Stimulated activated CD8-positive, alpha-beta memory T cell treated with anti-CD3 and anti-CD28 coated beads, Interleukin-7, amount 100 ng/mL, for 4 hours (primary cell): ENCODE data around the gene TBX3.

ENCODE experiments used
- DNase-seq, 2 donors: peaks; one replicate each; pipeline ENCODE4 v3.0.0-alpha.2; 2020; ENCODE audit warnings: low read depth in 2 of 2

TBX3 gene

DNA sequence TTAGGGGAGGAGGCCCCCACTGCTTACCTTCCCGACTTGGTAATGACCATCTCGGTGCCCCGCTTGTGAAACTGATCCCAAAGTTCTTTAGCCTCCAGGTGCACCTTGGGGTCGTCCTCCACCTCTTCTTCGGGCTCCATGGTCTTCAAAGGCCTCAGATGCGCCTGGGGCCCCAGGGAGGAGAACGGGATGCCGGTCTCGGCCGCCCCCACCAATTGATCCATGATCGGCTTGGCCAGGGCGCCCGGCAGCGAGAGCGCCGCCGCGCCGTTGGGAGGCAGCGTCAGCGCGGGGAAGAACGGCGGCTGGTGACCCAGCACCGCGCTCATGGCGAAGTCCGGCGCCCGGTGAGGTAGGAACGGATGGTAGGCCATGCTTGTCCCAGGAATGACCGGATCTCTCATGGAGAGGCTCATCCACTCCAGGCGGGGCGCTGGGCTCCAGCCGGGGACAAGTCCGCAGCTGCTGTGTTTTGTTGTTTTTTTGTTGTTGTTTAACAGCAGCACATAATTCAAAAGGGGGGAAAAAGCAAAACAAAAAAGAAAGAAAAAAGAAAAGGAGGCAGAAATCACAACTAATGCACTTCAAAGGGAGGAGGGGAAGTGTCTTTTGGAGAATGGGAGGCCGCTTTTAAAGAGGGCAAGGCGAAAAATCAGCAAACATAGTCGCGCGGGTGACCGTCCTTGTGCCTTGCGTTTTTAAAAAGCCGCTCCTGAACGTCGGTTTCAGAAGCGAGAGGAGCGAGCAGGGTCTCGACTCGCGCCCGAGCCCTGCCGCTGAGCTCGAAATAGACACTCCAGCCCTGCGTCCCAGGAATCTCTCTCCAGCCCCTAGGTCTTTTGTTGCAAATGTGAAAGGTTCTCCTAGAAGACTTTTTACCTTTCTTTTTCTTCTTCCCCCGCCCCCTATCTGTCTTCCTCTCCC lies 928 bp downstream of the TBX3 start:
- DNase-seq: no peak

DNA sequence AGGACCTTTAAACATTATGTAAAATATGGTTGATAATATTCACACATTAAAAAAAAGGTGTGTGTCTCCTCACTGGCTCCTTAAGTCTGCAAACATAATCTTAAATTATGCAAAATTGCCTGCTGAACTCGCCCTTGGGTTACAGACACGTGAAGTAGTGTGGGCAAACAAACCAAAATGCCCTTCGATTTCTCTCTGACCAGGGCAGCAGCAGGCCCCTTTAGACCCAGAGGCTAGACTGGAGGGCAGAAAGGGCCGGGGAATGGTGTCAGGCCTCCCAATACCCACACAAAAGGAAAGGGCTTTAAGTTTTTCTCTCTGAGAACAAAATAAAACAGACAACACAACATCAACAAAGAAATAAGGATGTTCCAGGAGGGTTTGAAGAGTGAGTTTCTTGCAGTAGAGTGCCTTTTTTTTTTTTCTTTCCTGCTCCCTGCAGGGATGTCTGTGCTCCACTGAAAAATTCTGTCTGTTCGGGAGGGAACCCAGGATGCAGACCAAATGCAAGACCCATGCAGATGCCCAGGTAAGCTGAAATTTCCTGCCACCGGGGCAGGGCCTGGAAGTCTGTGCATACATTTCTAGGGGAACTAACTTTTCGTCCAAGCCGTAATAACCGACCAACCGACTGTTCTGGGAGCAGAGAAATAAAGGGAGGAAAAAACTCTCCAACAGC lies 1.7 kb downstream of the TBX3 start:
- no peak for DNase-seq

DNA sequence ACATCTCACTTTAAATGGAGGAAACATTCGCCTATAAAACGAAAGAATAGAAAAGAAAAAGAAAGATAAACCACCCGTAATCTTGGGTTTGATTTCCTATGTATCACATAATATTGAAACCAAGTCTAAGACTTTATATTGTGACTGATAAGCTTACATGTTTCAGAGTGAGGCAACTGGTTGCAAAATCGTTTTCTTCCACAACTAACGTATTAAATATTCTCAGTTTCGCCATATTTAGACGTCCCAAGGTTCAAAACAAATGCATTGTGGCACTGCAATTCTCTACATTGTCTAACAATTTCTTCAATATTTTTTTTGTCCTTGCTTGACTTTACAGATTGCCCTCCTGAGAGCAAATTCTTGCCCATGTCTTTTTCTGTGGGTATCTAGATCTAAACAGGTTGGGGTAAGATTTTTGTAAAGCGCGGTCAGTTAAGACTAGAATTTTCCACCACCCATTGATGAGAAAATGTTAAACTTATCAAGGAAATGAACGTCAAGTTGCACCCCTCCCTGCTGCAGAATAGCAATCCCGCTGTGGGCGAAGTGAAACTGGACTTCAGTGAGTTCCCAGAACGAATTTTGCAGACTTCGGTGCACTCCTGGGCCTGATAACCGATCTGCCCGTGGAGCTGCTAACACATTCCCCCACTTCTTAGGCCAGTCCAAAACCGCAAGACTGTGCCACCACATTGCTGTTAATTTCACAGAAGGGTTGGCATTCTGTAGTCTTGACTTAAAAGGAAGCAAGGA lies 2.7 kb downstream of the TBX3 start:
- no peak for DNase-seq

DNA sequence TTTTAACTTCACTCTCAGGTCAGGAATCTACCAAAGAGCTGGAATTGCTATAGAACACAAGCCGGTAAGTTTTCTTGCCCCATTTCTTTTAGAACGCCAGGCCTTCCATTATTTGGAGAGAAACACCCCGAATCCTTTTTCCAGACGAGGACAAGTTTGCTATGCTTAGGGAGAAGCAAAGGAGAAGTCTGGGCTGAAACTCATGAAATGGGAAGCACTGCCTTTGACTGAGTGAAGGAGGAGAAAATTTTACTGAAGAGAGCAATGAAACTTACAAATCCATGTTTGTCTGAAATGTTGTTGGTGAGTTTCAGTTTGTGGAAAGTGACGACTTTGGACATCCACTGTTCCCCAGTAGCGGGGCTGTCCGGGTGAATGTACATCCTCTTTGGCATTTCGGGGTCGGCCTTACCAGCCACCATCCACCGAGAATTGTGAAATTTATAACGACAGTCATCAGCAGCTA lies 3.3 kb downstream of the TBX3 start:
- no peak for DNase-seq

DNA sequence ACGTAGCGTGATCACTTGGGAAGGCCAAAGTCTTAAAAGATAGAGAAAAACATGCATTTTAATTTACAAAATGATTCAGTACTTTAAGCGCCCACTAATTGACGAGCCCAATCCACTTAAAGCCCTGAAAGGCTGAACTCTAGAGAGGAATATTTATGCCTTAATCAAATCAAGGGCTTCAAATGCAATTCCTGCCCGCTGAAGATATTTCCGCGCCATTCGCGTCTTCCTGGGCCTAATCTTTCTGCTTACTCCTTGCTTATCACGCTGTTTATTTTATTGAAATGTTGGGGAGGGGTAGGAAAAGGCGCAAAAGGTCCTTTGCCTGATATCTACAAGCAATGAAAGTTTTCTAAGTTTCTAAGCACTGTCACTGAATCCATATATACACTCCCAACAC lies 4.0 kb downstream of the TBX3 start:
- DNase-seq: no peak

DNA sequence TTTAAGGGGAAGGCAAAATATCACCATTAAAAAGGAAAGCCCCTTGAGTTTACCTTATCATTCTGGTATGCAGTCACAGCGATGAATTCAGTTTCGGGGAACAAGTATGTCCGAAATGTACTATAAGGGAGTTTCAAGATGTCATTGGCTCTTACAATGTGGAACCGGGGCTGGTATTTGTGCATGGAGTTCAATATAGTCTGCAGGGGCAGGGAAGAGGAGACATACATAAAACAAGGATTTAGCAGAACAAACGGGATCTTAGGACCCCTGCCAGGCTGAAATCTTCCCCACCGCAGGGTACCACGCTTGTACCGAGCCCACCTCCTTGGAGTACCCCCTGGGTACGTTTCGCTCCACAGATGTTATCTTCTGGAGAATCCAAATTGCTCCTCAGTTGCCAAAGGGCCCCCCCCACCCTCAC lies 4.5 kb downstream of the TBX3 start:
- DNase-seq: no peak

DNA sequence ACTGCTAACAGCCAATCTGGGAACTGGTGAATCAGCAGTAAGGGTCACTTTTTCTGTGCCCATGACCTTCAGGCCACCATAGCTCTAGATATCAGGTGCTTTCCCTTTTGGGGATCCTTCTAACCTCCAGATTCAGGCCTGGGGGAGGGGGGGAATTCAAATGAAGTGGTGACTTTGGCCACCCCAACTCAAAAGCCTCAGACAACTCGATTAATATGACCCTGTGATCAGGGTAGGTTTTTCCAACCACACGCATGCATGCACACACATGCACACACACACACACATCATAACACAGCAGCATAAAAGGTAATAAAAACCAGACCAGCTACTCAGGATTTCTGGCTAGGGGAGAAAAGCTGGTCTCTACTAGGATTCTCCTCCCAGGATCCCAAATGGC lies 5.3 kb downstream of the TBX3 start:
- DNase-seq: no peak

DNA sequence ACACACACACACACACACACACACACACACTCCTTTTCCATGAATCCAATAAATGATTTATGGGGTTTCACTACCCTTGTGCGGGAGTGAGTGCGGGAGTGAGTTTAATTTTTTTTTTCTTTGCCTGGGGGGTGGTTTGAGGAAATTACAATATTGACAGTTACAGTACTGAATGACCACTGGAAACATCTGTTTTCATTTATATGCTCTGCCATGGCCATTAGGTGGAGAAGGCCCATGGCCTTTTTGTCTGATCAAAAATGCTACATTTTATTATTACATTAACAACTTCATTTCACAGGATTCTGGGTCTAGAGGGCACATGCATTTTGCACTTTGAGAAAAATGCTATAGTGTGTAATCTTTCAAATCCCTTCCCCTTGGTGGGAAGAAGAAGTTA lies 5.9 kb downstream of the TBX3 start:
- no peak for DNase-seq

DNA sequence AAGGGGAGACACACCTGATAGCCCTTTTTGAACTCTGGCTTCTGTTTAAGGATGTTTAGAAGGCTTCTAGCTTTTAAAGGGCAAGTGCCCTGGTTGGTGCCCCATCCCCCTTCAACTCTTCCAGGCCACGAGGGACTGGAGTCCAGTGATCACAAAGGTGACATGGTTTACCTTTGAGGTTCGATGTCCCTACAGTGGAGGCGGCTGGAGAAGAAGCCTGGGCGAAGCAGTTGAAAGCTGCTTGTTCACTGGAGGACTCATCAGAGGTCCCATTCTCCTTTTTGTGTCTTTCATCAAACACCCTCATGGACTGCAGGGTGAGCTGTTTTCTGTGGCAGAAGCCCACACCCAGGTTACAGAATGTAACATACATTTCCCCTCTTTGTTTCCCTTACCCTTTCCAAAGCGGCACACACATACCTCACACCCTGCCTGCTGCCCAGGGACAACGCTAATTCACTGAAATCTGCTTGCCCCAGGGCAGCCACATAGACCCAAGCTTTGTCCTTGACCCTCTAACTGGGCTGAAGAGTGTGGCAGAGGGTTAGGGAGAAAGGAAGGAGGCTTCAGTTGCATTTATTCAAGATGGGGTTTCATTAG lies 7.7 kb downstream of the TBX3 start:
- no peak for DNase-seq

DNA sequence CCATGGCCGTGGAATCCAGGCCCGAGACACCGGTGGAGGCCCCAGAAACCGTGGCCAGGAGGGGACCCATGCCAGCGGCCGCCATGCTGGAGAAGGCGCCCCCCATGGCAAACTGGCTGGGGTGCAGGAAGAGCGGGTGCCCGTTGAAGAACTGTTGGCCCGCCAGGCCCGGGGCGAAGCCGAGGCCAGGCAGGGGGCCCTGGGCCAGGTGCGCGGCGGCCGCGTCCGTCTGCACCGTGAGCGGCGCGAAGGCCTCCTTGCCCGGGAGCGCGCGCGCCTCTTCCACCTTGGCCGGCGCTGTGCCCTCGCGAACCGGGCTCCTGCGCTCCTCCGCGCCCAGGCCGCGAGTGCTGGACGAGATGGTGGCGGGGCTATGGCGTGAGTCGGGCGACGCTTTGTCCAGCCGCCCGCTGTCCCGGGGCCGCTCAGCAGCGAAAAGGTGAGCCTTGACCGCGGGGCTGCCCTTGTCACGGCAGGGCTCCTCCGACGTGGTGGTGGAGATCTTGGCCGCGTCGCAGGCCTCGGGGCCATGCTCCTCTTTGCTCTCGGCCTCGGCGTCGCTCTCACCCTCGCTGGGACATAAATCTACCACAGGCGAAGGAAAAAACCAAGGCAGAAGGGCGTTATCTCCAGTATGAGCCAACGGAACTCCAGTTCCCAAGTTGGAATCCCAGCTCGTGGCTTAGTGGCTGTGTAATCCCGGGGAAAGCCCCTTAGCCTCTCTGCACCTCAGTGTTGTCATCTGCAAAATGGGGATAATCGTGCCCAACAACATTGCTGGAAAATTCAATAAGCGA lies 9.5 kb downstream of the TBX3 start:
- no peak for DNase-seq

DNA sequence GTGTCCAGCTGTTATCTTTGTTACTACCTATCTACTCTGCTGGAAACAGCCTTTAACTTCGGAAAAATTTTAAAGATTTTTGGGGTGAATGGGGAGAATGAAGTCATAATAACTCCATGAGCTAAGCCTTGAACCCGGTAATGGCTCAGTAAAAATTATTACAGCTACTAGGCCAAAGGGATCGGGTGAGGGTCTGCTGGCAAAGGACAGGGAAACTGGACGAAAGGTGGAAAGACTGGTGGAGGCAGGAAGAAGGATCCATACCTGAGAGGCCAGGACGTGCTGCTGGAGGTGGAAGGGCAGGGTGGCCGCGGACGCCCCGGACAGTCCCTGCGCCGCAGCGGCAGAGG lies 10.1 kb downstream of the TBX3 start:
- DNase-seq: no peak

DNA sequence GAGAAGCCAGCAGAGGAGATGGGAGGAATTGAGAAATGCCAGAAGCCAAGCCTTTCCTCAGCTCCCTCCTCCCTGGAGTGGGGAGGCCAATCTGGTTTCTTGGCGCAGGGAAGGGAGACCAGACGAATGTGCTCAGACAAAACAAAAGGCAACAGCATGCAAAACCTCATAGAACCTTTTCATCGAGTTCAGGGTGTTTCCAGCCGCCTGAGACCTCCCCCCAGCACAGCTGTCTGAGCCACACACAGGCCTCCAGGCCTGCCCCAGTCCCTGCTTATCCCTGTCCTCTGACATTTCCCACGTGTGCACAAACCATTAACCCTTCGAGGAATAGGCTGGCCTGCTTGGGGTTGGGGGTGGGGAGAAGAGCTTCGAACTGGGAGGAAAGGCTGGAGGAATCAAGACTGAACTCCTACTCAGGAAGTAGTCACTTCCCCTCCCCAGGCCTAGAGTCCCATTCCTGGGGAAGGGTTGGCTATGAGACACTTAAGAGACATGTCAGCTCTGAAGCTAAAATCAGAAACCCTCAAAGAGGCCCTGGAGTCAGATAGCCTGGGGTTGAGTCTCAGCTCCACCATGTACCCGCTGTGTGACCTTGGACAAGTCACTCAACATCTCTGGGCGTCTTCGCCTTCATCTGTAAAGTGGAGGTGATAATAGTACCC lies 10.7 kb downstream of the TBX3 start:
- no peak for DNase-seq

DNA sequence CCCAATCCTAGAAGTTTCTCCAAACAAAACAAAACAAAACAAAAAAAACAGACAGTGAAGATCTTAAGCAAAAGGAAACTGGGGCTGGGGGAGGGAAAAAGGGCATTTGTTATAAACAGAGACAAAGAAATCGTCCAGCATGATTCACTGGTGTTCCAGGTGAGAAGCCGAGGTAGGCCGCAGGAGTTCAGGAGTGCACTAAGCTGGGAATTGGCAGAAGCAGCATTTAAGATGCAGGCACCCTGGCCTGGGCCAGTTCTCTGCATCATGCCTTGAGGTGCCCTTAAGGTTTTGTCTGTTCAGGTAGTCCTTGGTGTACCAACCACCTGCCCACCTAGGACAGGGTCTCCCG lies 11.2 kb downstream of the TBX3 start:
- no peak for DNase-seq

DNA sequence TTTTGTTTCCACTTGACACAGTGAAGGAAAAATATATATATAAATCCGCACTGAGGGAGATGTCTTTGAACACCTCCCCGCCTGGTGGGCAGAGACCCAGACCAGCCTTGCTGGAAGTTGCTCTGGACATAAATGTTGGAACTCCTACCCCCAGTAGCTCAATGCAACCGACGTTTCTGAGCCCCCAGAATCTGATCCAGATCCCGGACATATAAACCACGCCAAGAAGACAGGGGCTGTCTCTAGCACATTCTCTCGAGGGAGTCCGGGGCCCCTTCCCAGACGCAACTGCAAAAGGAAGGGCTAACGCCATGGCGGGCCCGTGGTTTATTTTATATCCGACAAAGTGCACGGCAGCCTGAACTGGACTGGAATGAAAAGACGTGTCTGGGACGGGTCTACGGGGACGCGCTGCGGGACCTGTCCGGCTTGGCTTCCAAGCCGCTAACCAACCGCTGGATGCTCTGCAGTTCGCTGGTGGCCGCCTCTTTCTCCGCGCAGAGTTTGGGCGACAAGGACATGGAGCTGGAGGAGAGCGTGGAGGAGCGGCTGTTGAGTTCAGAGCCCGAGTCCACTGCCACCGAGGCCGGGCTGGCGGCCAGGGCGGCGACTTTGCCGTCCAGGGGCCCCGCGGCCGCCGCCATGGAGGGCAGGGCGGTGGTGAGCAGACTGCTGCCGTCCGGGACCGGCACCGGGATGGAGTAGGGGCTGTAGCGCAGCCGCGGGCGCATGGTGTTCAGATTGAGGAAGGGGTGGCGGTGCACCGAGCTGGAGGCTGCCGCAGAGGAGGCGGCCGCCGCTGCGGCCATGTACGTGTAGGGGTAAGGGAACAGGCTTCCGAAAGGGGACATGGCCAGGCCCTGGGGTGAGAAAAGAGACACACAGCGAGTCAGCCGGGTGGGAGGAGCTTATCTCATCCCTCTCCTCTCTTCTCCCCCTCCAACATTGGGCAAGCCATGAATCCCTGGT lies 12.2 kb downstream of the TBX3 start:
- DNase-seq: no peak

DNA sequence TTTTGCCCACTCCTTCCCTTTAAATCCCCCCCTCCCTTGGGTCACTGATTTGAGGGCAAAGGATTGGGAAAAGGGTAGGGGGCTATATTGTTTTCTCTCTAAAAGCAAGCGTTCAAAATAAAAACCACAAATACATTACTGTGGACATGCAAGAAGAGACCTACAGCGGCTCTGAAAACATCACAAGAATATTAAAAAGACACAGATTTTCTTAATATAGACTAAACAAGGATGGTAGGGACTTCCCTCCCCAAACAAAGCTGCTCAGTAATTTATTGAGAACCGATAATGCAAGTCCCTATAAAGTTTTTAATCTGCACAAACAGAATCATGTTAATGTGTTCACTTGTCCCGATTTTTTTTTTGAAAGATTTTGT lies 12.9 kb downstream of the TBX3 start:
- DNase-seq: no peak

DNA sequence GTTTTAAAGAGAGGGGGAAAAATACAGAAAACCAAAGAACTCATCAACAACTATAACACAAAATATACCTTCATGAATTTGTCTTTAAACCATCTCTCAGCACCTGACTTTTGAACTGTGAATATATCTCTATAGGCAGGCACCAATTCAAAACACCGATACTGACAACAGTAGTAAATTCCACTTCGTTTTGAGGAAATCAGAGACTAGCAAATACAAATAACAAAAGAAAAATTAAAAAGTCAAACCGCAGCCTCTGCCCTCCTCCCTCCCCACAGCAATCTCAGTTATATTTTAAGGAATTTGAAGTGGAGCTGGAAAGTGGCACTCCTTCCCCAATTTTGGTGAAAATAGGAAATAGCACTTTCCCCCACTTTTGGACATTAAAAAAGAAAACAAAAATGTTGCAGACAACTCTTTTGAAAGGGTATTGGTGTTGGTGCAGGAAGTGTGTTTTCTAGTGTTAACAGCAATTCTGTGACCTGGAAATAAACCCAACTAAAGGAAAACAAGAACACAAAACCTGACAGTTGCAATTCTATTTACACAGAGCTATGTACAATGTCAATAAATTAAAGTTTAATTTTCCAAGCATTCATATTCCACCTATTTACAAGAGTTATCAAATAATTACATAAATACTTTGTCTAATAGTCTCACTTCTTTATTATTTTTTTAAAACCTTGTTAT lies 13.5 kb downstream of the TBX3 start:
- DNase-seq: no peak

DNA sequence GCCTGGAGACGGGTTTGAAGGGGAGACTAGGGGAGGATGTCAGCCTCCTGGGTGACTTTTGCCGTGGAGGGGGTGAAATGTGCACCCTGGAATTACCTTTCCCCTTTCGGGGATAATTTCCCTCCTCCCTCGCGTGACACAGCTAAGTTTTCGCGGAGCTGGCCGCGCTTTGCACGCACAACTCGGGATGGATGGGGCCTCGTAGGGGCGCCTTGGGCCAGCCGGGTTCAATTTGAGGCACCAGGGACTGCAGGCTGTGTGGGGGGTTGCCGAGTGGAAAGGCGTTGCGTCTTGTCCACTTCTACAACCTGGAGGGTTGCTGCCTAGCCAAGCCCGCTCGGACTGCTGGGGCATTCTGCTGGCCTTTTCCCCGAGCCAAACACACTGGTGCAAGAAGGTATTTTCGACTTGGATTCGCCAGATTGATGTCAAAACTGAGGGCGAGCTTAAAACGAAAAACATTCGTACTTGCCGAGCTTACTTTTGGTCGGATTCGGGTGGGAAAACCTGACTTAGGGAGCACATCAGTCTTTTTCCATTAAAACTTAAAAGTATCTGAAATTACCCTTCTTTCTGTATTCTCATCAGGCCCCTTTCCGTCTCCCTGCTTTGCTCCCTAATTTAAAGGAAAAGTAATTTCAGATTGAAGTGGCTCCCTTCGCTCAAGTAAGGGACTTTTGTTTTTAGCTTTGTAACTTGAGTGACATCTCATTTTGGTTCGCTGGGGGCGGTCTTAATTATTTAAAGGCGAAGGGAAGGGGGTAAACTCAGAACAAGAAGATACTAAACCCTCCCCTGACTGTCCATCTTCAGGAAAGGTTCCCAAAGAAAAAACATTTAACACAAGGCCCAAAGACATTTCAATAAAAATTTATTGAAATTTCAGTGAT lies 14.3 kb downstream of the TBX3 start:
- DNase-seq: no peak

DNA sequence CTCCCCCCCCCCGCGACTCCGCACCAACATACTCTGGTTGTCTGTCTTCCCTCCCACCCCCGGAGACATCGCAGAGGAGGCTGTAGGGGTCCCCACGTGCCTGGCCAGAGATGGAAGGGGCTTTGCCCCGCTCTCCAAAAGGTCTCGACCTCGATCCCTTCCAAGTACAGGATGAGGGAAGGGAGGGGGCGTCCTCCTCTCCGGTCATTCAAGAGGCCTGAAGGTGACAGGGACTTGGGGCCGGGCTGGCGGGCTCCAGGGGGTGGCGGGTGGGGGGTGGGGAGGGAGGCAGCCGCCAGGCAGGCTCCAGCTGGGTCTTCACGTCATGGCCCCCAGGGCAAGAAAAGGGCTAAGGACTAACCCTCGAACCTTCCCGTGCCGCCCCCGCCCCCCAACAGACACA lies 15.1 kb downstream of the TBX3 start:
- DNase-seq: no peak
